ENCODE measurements around the gene MIX23. TPM values are rescaled to one million over a fixed set of nuclear protein-coding genes. Genes with fewer than 3 reads are reported as not detected.
A peak's percentile ranks its signal among the peaks of the same experiment; 100 is the strongest.

The MIX23 gene
- polyA plus RNA-seq, 1 experiment: 21.7 TPM

GRCh38 chr3:122350814-122351418 is 32.1 kb downstream of the MIX23 start:
- Histone ChIP-seq H3K9me3 (ENCODE audit: control insufficient read depth, insufficient read depth, low read length) (peaks cover 3% of the 10 kb centered on the region; the same call in 1 of the 2 replicates), H3K4me3 (ENCODE audit: low read depth, low read length) (no peak overlapping the region), H3K27ac (ENCODE audit: low read depth, low read length) (peak overlapping the region; percentile 47), H3K27me3 (ENCODE audit: control insufficient read depth, insufficient read depth, low read length) (no peaks in the 10 kb centered on the region)
- ChIA-PET POLR2A (interaction anchor here (0.7 kb wide), 1 partner anchor 521 kb away, joined by 3 read pairs; no protein-coding TSS in a partner anchor), CTCF (interaction anchor here (0.6 to 0.9 kb wide), 2 partner anchors 249 to 805 kb away, joined by 3 to 4 read pairs; no protein-coding TSS in a partner anchor)
- DNase-seq (ENCODE audit: low read depth, low spot score): peak; percentile 44
- TF ChIP-seq CTCF (IDR thresholded peaks at IDR 0.05; ENCODE audit: low read depth, low read length): no peak

GRCh38 chr3:122349171-122349570 is 33.9 kb downstream of the MIX23 start:
- no peak for DNase-seq (ENCODE audit: low read depth, low spot score)
- ChIA-PET CTCF (interaction anchor here (0.8 to 0.9 kb wide), 2 partner anchors 247 to 802 kb away, joined by 3 to 4 read pairs; no protein-coding TSS in a partner anchor), POLR2A (no interaction called here)
- H3K27ac ChIP-seq (ENCODE audit: low read depth, low read length): no peak overlapping the region
- peaks cover 3% of the 10 kb centered on the region; the same call in 1 of the 2 replicates for H3K9me3 ChIP-seq (ENCODE audit: control insufficient read depth, insufficient read depth, low read length)
- TF ChIP-seq CTCF (IDR thresholded peaks at IDR 0.05; ENCODE audit: low read depth, low read length): no peak
- H3K4me3 ChIP-seq (ENCODE audit: low read depth, low read length): no peak overlapping the region
- H3K27me3 ChIP-seq (ENCODE audit: control insufficient read depth, insufficient read depth, low read length): no peaks in the 10 kb centered on the region

GRCh38 chr3:122343654-122344053 is 39.4 kb downstream of the MIX23 start:
- peaks cover 3% of the 10 kb centered on the region; the same call in 1 of the 2 replicates for H3K9me3 ChIP-seq (ENCODE audit: control insufficient read depth, insufficient read depth, low read length)
- no peak for DNase-seq (ENCODE audit: low read depth, low spot score)
- no peaks in the 10 kb centered on the region for H3K27me3 ChIP-seq (ENCODE audit: control insufficient read depth, insufficient read depth, low read length)

GRCh38 chr3:122342803-122343202 is 40.2 kb downstream of the MIX23 start:
- Histone ChIP-seq H3K27me3 (ENCODE audit: control insufficient read depth, insufficient read depth, low read length) (no peaks in the 10 kb centered on the region), H3K4me3 (ENCODE audit: low read depth, low read length) (no peak overlapping the region), H3K27ac (ENCODE audit: low read depth, low read length) (no peak overlapping the region), H3K9me3 (ENCODE audit: control insufficient read depth, insufficient read depth, low read length) (peaks cover under 1% of the 10 kb centered on the region; the same call in 1 of the 2 replicates)
- POLR2A ChIA-PET: no interaction called here
- no peak for TF ChIP-seq CTCF (IDR thresholded peaks at IDR 0.05; ENCODE audit: low read depth, low read length)
- CTCF ChIA-PET: no interaction called here
- no peak for DNase-seq (ENCODE audit: low read depth, low spot score)

More at GRCh38 chr3:122343654-122344053, 39.4 kb downstream of the MIX23 start:
- ChIA-PET CTCF (no interaction called here), POLR2A (no interaction called here)
- Histone ChIP-seq H3K27ac (ENCODE audit: low read depth, low read length) (no peak overlapping the region), H3K4me3 (ENCODE audit: low read depth, low read length) (no peak overlapping the region)
- TF ChIP-seq CTCF (IDR thresholded peaks at IDR 0.05; ENCODE audit: low read depth, low read length): no peak

GRCh38 chr3:122332551-122332950 is 50.5 kb downstream of the MIX23 start:
- no peak overlapping the region for H3K4me3 ChIP-seq (ENCODE audit: low read depth, low read length)
- peaks cover 7% of the 10 kb centered on the region for H3K27me3 ChIP-seq (ENCODE audit: control insufficient read depth, insufficient read depth, low read length)
- no peak for DNase-seq (ENCODE audit: low read depth, low spot score)
- no peak overlapping the region for H3K27ac ChIP-seq (ENCODE audit: low read depth, low read length)
- POLR2A ChIA-PET: no interaction called here
- TF ChIP-seq CTCF (IDR thresholded peaks at IDR 0.05; ENCODE audit: low read depth, low read length): no peak
- CTCF ChIA-PET: no interaction called here
- no peaks in the 10 kb centered on the region for H3K9me3 ChIP-seq (ENCODE audit: control insufficient read depth, insufficient read depth, low read length)
